Activated T-cell treated with anti-CD3 and anti-CD28 coated beads, Interleukin-2, amount 50 U/mL, for 24 hours (primary cell): ENCODE results near the gene KCNA10.

Source experiments
- DNase-seq: peaks from one replicate; pipeline ENCODE4 v3.0.0-alpha.2; 2020
- H3K27ac Mint-ChIP-seq: 2 replicates; pipeline ENCODE4 v1.8.0; 2020; ENCODE audit warnings: mild to moderate bottlenecking, mixed read lengths
- H3K27me3 Mint-ChIP-seq: 2 replicates; pipeline ENCODE4 v1.8.0; 2020; ENCODE audit warnings: mixed read lengths
- H3K36me3 Mint-ChIP-seq: 2 replicates; pipeline ENCODE4 v1.8.0; 2020; ENCODE audit warnings: low read depth, mixed read lengths
- H3K4me1 Mint-ChIP-seq: 2 replicates; pipeline ENCODE4 v1.8.0; 2020; ENCODE audit warnings: low read depth, mixed read lengths
- H3K4me3 Mint-ChIP-seq: 2 replicates; pipeline ENCODE4 v1.8.0; 2020; ENCODE audit warnings: mild to moderate bottlenecking, moderate library complexity, mixed read lengths
- H3K9me3 Mint-ChIP-seq: 2 replicates; pipeline ENCODE4 v1.8.0; 2020; ENCODE audit warnings: mixed read lengths

Gene KCNA10

DNA sequence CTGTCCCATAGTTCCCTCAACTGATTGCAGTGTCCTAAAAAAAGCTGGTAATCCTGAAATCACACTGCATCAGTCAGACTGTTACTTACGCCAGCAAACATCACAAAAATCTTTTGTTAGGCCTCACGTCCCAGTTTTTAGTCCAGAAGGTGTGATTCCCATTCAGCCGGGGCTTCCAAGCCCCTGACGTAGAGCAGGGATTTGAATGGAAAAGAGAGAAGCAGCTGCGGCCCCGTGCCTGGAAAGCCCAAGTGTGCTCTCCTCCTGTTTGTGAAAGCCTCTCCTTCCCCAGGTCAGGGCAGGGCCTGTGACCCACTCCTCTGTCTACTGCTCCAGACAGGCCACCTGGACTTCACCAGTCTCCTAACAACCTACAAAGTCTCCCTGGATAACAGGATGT, 20.7 kb downstream of the KCNA10 start:
- no peaks in the 10 kb centered on the region for H3K36me3 Mint-ChIP-seq
- no peak for DNase-seq
- H3K27ac Mint-ChIP-seq: no peak overlapping the region
- no peaks in the 10 kb centered on the region for H3K9me3 Mint-ChIP-seq
- peaks cover 9% of the 10 kb centered on the region for H3K27me3 Mint-ChIP-seq
- no peak overlapping the region for H3K4me3 Mint-ChIP-seq
- no peaks in the 10 kb centered on the region for H3K4me1 Mint-ChIP-seq

DNA sequence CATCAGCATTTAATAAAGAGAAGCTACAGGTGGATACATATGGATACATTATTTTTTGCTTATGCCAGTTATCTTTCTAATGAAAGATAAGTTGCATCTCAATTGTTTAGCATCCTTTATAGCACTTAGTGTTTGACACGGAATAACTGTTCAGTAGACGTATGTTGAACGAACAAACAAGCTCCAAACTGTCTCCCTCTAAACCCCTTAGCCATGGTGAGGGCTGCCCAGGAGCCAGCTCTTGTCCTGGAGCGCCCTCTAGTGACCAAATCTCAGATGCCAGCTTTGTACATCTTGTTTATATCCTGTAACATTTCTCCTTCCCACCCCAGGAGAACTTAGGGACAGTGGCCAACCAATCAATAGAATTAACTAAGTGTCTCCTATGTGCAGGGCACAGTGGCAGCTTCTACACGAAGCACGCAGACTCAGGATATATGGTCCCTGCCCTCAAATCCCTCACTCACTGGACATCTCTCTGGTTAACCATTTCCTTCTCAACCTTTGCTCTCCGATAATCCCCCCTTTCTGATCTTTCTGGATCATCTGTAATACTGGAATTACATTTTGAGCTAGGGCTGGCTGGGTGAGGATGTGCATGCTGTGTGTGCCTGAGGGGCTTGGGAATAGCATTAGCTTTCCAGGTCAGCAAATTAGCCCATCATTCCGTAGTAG, 22.9 kb downstream of the KCNA10 start:
- Mint-ChIP-seq H3K9me3 (no peaks in the 10 kb centered on the region), H3K4me3 (no peak overlapping the region), H3K36me3 (no peaks in the 10 kb centered on the region), H3K4me1 (no peaks in the 10 kb centered on the region), H3K27me3 (no peaks in the 10 kb centered on the region), H3K27ac (no peak overlapping the region)
- DNase-seq: peak; percentile 78

DNA sequence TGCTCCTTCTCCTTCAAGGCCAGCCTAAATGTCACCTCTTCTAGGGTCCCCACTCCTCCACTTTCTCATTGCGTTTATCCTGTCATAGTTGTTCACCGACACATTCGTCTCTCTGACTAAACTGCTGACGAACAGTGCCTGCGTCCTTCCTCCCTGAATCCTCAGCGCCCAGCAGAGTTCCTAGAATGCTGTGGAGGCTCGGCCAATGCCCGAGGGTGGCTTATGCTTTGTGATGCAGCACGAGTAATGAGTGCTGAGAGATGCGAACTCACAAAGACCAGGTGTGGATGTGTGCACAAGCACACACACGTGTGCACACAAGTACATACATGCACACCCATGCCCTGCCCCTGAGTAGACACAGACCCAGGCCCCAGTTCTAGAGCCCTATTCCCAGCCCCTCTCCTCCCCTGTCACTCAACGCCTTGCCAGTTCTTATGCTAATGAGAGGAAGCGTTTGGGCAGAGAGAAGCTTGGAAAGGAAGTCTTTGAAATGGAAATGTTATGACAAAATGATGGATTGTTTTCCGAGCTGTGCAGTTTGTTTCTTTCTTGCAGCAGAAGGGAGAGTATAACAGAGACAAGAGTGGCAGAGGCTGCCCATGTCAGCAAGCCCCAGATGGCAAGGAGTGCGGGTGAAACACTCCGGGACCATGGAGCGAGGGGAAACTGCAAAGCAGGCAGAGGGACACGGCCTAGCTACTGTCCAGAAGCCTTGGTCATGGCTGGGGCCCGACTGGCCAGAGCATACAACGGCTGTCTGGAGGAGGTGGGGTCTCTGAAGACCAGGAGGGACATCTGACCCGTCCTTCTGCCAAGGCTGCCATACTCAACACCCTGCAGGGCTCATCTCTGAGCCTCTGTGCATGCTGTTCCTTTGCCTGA, 24.2 kb downstream of the KCNA10 start:
- Mint-ChIP-seq H3K27me3 (no peaks in the 10 kb centered on the region), H3K4me3 (no peak overlapping the region), H3K27ac (no peak overlapping the region), H3K9me3 (no peaks in the 10 kb centered on the region), H3K4me1 (no peaks in the 10 kb centered on the region), H3K36me3 (no peaks in the 10 kb centered on the region)
- no peak for DNase-seq

DNA sequence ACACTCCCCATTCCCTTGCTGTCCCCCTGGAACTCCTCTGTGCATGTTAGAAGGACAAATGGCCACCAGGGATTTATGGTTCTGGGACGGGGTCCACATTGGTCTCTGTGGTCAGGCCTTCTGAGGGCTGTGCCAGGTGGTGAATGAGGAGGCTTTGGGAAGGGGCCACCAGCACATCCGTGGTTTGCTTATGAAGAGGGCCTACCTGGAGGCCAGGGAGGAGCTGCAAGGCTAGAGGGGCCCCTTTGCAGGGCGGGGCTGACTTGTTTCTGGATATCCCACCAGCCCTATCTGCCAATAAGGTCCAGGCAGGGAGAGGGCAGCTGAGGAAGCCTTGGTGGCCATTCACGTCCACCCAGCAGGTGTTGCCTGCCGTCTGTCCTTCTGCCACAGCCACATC, 24.9 kb downstream of the KCNA10 start:
- Mint-ChIP-seq H3K4me3 (no peak overlapping the region), H3K27me3 (no peaks in the 10 kb centered on the region), H3K4me1 (no peaks in the 10 kb centered on the region), H3K9me3 (no peaks in the 10 kb centered on the region), H3K36me3 (no peaks in the 10 kb centered on the region), H3K27ac (no peak overlapping the region)
- no peak for DNase-seq

DNA sequence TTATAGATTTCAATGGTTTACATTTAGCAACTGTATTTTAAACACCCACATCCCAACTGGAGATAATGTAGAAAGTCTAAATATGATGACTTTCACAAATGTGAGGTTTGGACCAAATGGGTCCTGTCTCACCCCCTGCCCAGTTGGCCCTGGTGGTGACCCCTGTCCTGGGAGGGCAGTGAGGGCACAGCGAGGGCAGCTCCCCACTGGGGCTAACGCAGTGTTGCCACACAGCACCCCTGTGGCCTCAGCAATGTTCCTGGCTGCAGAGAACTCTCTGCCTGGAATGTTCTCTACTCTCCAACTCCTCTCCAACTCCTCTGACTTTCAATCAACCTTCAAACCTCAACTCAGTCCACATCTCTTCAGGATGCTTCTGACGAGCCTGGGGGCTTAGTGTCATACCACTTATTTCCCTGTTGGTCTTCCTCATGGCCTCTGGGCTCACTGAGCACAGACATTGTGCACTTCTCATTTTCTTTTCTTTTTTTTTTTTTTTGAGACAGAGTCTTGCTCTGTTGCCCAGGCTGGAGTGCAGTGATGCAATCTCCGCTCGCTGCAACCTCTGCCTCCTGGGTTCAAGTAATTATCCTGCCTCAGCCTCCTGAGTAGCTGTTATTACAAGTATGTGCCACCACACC, 25.8 kb downstream of the KCNA10 start:
- Mint-ChIP-seq H3K36me3 (no peaks in the 10 kb centered on the region), H3K4me3 (no peak overlapping the region), H3K27ac (no peak overlapping the region), H3K9me3 (no peaks in the 10 kb centered on the region), H3K27me3 (no peaks in the 10 kb centered on the region), H3K4me1 (no peaks in the 10 kb centered on the region)
- DNase-seq: no peak

DNA sequence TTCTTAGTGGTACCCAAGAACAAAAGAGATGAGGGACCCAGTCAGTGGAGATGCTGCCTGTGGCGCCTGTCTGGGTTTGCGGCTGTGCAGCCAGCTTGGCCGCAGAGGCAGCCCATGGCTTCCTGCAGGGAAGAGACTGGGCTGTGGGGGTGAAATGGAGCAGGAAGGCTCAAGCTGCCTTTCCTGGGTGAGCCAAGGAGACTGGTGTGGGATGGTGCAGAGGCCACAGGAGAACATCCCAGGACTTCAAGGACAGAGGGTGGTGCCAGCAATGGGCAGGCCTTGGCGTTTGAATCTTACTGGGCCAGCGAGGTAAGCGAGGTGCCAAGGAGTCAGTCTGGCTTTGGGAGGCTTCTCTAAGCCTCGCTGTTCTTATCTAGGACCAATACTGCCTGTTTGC, 26.4 kb downstream of the KCNA10 start:
- H3K36me3 Mint-ChIP-seq: no peaks in the 10 kb centered on the region
- no peak for DNase-seq
- H3K27ac Mint-ChIP-seq: no peak overlapping the region
- no peaks in the 10 kb centered on the region for H3K27me3 Mint-ChIP-seq
- no peak overlapping the region for H3K4me3 Mint-ChIP-seq
- H3K9me3 Mint-ChIP-seq: no peaks in the 10 kb centered on the region
- H3K4me1 Mint-ChIP-seq: no peaks in the 10 kb centered on the region

DNA sequence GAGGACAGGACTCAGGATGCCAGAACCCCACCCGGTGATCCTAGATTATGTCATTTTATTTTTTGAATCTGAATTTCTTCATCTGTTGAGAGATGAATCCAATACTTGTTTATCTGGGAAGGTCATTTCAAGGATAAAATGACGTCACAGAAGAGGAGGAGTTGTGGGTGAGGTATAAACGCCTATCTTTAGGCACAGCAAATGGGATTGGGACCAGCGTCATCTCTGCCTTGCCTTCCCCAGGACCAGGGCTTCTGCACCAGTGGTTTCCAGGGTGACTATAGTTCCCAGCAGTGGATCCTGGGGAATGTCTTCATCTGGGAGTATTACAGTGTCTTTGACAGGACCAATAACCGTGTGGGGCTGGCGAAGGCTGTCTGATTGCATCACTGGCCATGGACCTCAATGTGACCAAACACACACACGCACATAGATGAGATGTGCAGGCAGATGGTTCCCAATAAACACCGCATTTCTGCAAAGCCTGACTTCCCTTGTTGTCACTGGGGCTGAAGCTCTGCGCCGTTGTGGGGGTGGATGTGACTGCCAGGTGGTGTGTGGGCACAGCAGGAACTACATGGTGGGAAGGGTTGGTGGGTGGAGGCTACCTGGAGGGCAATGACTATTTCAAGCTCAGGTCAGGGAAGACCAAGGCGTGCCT, 28.1 kb downstream of the KCNA10 start:
- no peak for DNase-seq
- H3K9me3 Mint-ChIP-seq: no peaks in the 10 kb centered on the region
- no peak overlapping the region for H3K4me3 Mint-ChIP-seq
- H3K36me3 Mint-ChIP-seq: no peaks in the 10 kb centered on the region
- no peak overlapping the region for H3K27ac Mint-ChIP-seq
- H3K4me1 Mint-ChIP-seq: no peaks in the 10 kb centered on the region
- no peaks in the 10 kb centered on the region for H3K27me3 Mint-ChIP-seq

DNA sequence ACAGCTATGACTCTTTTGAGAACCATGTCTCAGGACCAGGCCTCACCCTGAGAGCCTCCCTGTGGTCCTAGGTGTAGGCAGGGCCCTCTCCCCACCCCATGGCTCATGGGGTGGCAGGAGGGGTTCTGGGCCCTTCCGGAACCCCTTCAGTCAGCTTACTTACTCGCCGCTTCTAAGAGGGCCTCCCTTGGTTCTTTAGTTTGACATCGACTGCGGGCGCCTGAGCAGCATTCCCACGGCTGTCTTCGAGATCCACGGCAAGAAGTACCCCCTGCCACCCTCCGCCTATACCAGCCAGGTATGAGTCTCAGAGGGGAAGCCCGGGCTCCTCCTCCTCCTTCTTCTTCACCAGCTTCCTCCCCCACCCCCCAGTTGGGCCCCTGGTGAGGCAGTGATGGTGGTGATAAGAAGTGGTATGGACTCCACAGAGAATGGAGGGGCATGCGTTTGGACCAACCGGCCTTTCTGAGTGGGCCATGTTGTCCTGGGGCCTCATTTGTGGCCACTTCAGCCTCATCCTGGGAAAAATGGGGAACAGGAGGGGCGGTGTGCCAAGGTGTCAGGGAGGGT, 28.9 kb downstream of the KCNA10 start:
- DNase-seq: no peak

DNA sequence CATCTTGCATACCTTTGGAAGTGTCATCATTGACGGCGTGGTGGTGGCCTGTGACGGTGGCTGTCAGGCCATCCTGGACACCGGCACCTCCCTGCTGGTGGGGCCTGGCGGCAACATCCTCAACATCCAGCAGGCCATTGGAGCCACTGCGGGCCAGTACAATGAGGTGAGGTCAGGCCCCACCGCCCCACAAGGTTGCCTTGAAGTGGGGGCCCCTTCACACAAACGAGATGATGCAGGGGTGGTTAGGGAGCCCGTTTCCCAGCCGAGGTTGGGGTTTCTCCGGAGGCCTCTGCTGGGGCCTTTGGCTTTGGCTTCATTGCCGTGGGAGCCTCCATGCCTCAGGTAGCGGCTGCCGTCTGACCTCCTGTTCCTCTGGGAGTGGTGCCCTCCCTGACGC, 29.6 kb downstream of the KCNA10 start:
- no peak overlapping the region for H3K4me3 Mint-ChIP-seq
- no peaks in the 10 kb centered on the region for H3K36me3 Mint-ChIP-seq
- peaks cover 8% of the 10 kb centered on the region for H3K27me3 Mint-ChIP-seq
- no peaks in the 10 kb centered on the region for H3K4me1 Mint-ChIP-seq
- H3K27ac Mint-ChIP-seq: no peak overlapping the region
- no peak for DNase-seq
- no peaks in the 10 kb centered on the region for H3K9me3 Mint-ChIP-seq

More for the DNA sequence above, 28.9 kb downstream of the KCNA10 start:
- Mint-ChIP-seq H3K27me3 (peaks cover 6% of the 10 kb centered on the region), H3K4me3 (no peak overlapping the region), H3K9me3 (no peaks in the 10 kb centered on the region), H3K27ac (no peak overlapping the region), H3K36me3 (no peaks in the 10 kb centered on the region), H3K4me1 (no peaks in the 10 kb centered on the region)

DNA sequence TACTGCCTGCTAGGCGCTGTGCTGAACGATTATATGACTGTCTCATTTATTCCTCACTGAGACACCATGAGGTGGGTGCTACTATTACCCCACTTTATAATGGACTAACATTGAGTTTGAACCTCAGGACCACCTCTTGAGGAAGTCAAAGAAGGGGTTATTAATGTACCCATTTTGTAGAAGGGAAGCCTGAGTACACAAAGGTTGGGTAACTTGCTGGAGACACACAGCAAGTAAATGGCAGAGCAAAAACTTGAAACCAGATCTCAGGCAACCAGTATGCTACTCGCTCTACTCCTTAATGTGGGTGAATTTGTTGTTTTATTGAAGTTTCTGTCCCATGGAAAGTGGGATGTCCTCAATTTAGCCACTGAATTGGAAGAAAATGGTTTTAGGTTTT, 30.1 kb downstream of the KCNA10 start:
- no peak for DNase-seq
- H3K27me3 Mint-ChIP-seq: peaks cover 14% of the 10 kb centered on the region
- no peaks in the 10 kb centered on the region for H3K36me3 Mint-ChIP-seq
- H3K9me3 Mint-ChIP-seq: no peaks in the 10 kb centered on the region
- H3K4me1 Mint-ChIP-seq: no peaks in the 10 kb centered on the region
- H3K27ac Mint-ChIP-seq: no peak overlapping the region
- no peak overlapping the region for H3K4me3 Mint-ChIP-seq

DNA sequence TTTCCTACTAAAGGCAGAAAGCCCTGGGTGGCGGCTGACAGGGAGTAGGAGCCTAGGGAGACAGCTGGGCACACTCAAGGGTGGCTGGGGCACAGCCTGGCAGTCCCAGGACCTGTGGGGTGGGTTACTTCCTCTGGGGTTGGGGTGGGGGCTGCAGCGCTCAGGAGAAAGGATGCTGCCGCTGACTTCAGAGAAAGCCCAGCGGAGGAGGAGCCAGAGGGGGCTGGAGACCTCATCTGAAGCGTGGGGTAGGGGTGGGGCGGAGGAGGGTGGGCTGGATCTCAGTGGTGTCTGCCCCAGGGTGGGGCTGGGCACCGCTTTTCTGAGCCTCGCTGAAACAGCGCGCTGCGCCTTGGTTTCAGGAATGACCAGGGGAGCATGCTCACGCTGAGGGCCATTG, 30.8 kb downstream of the KCNA10 start:
- Mint-ChIP-seq H3K36me3 (no peaks in the 10 kb centered on the region), H3K4me3 (no peak overlapping the region)
- no peak for DNase-seq

DNA sequence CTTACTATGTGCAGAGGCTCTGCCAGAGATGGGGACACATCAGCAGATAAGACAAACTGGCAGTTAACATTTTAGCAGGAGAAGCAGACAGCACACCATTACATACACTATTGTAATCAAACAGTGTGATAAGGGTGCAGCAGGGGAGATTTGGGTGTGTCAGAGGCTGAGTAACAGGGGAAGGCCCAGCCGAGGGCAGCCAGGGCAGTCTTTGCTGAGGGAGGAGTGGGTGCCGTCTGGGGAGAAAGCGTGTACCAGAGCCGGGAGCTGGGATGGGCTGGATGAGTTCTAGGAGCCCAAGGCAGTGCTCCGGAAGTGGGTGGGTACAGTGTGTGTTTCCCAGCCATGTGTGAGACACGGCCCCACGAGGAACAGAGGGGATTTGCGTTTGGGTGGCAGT, 31.2 kb downstream of the KCNA10 start:
- Mint-ChIP-seq H3K27ac (no peak overlapping the region), H3K36me3 (no peaks in the 10 kb centered on the region)

More for the DNA sequence above, 30.8 kb downstream of the KCNA10 start:
- Mint-ChIP-seq H3K4me1 (peaks cover 3% of the 10 kb centered on the region), H3K27ac (no peak overlapping the region), H3K27me3 (peaks cover 21% of the 10 kb centered on the region), H3K9me3 (no peaks in the 10 kb centered on the region)

DNA sequence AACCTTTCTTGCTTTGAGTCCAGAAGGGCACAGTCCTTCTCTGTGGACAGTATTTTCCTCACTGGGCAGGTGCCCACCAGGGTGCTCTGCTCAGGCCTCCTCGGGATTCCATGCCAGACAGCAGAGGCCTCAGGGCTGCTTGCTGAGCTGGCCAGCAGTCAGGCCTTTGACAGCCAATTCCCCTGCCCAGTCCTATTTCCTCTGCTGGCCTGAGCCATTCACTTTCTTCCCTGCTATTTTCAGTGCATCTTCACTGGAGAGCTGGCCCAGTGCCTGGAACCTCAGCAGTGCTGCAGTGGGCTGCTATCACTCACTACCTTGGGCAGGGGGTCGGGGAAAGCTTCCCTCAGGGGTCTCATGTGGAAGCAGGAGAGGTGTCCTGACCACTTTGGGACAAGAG, 33.2 kb downstream of the KCNA10 start:
- no peak for DNase-seq
- peaks cover 4% of the 10 kb centered on the region for H3K4me1 Mint-ChIP-seq
- no peaks in the 10 kb centered on the region for H3K9me3 Mint-ChIP-seq
- H3K4me3 Mint-ChIP-seq: no peak overlapping the region
- H3K27me3 Mint-ChIP-seq: peaks cover 24% of the 10 kb centered on the region
- H3K27ac Mint-ChIP-seq: no peak overlapping the region
- H3K36me3 Mint-ChIP-seq: no peaks in the 10 kb centered on the region

More for the DNA sequence above, 31.2 kb downstream of the KCNA10 start:
- H3K4me3 Mint-ChIP-seq: no peak overlapping the region
- H3K27me3 Mint-ChIP-seq: peaks cover 24% of the 10 kb centered on the region
- no peaks in the 10 kb centered on the region for H3K9me3 Mint-ChIP-seq
- peaks cover 4% of the 10 kb centered on the region for H3K4me1 Mint-ChIP-seq
- no peak for DNase-seq

DNA sequence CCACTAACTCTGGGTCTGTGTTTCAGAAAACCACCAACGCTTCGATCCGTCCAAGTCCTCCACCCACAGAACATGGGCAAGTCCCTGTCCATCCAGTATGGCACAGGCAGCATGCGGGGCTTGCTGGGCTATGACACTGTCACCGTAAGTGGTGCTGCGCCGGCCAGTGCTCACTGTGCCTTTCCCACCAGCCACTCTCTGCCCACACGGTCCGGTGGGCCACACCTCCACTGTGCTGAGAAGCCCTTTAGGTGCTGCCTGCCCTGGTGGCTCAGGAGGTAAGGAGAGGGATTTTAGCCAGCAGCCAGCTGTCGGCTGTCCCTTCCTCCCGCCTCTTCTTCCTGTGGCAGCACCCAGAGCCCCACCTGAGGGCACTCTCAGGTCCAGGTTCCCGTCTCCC, 34.2 kb downstream of the KCNA10 start:
- Mint-ChIP-seq H3K9me3 (no peaks in the 10 kb centered on the region), H3K36me3 (no peaks in the 10 kb centered on the region), H3K27me3 (peaks cover 24% of the 10 kb centered on the region), H3K27ac (no peak overlapping the region), H3K4me1 (peaks cover 4% of the 10 kb centered on the region), H3K4me3 (no peak overlapping the region)
- DNase-seq: no peak
